Neural cell (in vitro differentiated cells): ENCODE measurements around the gene EIF4G3.
A peak's percentile ranks its signal among the peaks of the same experiment; 100 is the strongest.

Source experiments
- POLR2AphosphoS5 ChIP-seq: IDR thresholded peaks from 2 replicates; pipeline ENCODE4 v1.6.1; 2012
- SMC3 ChIP-seq: fragments of 450-650 bp; conservative IDR thresholded peaks from 2 replicates; pipeline ENCODE4 v1.6.1; 2014; ENCODE audit warnings: antibody characterized with exemption, mild to moderate bottlenecking, moderate library complexity; ENCODE audit not compliant: poor library complexity

DNA sequence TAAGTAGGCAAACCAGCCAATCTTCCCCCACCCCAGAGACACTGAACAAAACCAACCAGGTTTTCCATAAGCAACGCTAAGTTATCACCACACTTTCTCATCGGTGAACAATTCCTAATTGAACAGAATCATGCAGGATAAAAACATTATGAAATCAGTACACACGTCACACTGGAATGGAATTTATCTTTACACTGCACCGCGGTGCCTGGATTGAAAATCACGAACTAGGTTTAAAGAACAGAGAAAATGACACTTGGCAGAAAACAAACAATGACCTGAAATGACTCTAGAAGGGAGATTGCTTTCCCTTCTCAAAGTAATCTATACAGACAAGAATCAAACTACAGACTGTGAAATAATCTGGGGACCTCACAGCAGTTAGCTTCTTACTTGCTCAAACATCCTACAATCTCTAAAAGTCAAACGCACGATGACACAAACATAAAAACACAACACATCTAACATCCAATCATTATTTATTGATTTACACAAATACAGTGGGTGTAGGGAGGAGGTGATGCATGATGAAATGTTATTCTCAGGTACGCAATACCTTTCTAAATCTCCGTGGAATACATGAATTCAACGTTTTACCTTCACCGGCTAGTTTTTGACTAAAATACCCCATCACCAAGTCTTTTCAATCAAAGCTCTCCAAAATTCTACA is 1.9 kb downstream of the EIF4G3 start:
- TF ChIP-seq SMC3 (no peak), POLR2AphosphoS5 (peak; percentile 6)
